Measurements from ENCODE around the gene WNT9B.

Gene WNT9B

DNA sequence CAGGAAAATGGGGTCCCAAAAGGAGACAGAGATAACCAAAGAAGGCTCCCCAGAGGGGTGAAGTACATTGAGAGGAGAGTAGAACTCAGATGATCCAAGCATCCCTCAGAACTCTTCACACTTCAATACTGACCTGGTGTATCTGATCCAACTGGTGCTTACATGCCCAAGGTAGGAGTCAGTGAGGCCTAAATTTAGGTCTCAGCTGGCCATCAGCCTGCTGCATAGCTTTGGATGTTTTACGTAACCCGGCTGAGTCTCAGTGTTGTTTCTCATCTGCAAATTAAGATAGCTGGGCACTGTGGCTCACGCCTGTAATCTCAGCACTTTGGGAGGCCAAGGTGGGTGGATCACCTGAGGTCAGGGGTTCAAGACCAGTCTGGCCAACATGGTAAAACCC, 59.9 kb downstream of the WNT9B start:
- Histone ChIP-seq H3K27me3 (ENCODE audit: insufficient read depth, poor library complexity, severe bottlenecking) (no peaks in the 10 kb centered on the region), H3K27ac (replicated peaks) (no peak overlapping the region), H3K4me3 (replicated peaks; ENCODE audit: insufficient read depth, low read length) (no peak overlapping the region)
- no peak for DNase-seq (ENCODE audit: low read depth in 1 of 2, low spot score in 1 of 2)
- TF ChIP-seq CTCF (IDR thresholded peaks at IDR 0.05; ENCODE audit: insufficient read depth, low read length), result no peak
- no peak for TF ChIP-seq POLR2AphosphoS5 (IDR thresholded peaks at IDR 0.05; ENCODE audit: low read depth)
- no peak for TF ChIP-seq SPI1 (IDR thresholded peaks at IDR 0.05; ENCODE audit: borderline replicate concordance, low read depth)
- TF ChIP-seq GABPA (IDR thresholded peaks at IDR 0.05; ENCODE audit: low read depth), result no peak
- TF ChIP-seq REST (IDR thresholded peaks at IDR 0.05; ENCODE audit: insufficient replicate concordance, low read depth), result no peak

DNA sequence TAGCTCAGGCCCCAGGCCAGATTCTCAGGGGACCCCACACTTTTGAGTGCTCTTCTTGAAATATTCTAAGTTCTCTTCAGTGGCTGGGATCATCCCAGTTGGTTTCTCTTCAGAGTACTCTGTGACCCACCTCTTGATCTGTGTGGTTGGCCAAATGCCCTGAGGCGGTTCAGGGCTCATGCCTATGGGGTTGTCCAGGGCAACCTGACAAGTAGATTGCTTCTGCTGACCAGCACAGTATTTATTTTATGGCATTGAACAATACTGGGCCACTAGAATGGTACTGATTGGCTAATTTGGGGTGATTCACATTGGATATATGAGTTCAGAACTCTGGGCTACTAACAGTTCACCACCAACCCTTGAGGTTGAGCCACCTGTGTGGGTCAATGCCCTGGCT, 64.2 kb downstream of the WNT9B start:
- H3K27ac ChIP-seq (replicated peaks), result no peak overlapping the region
- TF ChIP-seq CTCF (IDR thresholded peaks at IDR 0.05; ENCODE audit: insufficient read depth, low read length) (no peak), SPI1 (IDR thresholded peaks at IDR 0.05; ENCODE audit: borderline replicate concordance, low read depth) (no peak), REST (IDR thresholded peaks at IDR 0.05; ENCODE audit: insufficient replicate concordance, low read depth) (no peak), GABPA (IDR thresholded peaks at IDR 0.05; ENCODE audit: low read depth) (no peak), POLR2AphosphoS5 (IDR thresholded peaks at IDR 0.05; ENCODE audit: low read depth) (no peak)
- no peak for DNase-seq (ENCODE audit: low read depth in 1 of 2, low spot score in 1 of 2)
- no peaks in the 10 kb centered on the region for H3K27me3 ChIP-seq (ENCODE audit: insufficient read depth, poor library complexity, severe bottlenecking)
- no peak overlapping the region for H3K4me3 ChIP-seq (replicated peaks; ENCODE audit: insufficient read depth, low read length)

- Histone ChIP-seq H3K27ac (replicated peaks) (no peak overlapping the region), H3K27me3 (ENCODE audit: insufficient read depth, poor library complexity, severe bottlenecking) (no peaks in the 10 kb centered on the region), H3K4me3 (replicated peaks; ENCODE audit: insufficient read depth, low read length) (no peak overlapping the region)
- TF ChIP-seq POLR2AphosphoS5 (IDR thresholded peaks at IDR 0.05; ENCODE audit: low read depth), result no peak
- TF ChIP-seq SPI1 (IDR thresholded peaks at IDR 0.05; ENCODE audit: borderline replicate concordance, low read depth), result no peak
- no peak for TF ChIP-seq REST (IDR thresholded peaks at IDR 0.05; ENCODE audit: insufficient replicate concordance, low read depth)
- TF ChIP-seq GABPA (IDR thresholded peaks at IDR 0.05; ENCODE audit: low read depth), result no peak
- no peak for TF ChIP-seq CTCF (IDR thresholded peaks at IDR 0.05; ENCODE audit: insufficient read depth, low read length)
- DNase-seq (ENCODE audit: low read depth in 1 of 2, low spot score in 1 of 2), result no peak
Observed at GRCh38 chr17:46916211-46916610, 64.8 kb downstream of the WNT9B start.

Data from HL-60 (cell line).